HUDEP-2 (cell line): Measurements from ENCODE around the gene NOTUM.

ENCODE experiments used
- DNase-seq, 76 experiments: peaks; one replicate each; lab custom pipeline; 2025; ENCODE audit not compliant: unreplicated experiment in 76 of 76; lab: John Stamatoyannopoulos, UW

The NOTUM gene

GRCh38 chr17:81961087-81961511, at the start of gene NOTUM:
NOTUM (minus strand) TSS chr17:81961187; CDS start chr17:81960909, 278 bp downstream.
- DNase-seq = peak in 18 of 76 experiments; percentile 8 to 29 (median 17)

DNA sequence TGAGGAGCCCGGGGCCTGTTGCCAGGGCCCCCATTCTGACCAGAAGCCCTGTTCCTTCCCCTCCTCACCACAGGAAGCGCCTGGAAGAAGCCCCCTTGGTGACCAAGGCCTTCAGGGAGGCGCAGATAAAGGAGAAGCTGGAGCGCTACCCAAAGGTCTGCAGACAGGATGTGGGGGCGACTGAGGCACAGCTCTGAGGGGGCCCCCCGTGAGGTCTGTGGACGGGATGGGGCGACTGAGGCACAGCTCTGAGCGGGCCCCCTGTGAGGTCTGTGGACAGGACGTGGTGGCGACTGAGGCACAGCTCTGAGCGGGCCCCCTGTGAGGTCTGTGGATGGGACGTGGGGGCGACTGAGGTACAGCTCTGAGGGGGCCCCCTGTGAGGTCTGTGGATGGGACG, 48.4 kb upstream of the NOTUM start:
- no peak for DNase-seq

DNA sequence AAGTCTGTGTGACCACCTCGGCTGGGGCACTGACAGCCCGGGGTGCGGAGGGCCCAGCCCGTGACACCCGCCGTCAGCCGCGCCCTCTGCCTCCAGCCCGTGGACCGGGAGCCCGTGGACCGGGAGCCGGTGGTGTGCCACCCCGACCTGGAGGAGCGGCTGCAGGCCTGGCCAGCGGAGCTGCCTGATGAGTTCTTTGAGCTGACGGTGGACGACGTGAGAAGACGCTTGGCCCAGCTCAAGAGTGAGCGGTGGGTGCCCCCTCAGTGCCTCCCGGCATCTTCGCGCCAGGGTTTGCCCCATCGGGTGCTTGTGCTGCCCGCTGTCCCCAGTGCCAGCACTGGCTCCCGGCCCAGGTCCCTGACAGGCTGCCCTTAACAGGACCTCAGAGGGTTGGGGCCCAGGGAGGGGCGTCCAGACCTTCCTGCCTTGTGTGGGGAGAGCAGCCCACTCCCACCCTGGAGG, 48.0 kb upstream of the NOTUM start:
- DNase-seq = no peak

- DNase-seq = no peak
These were observed 47.4 kb upstream of the NOTUM start for GRCh38 chr17:82008258-82008940.

GRCh38 chr17:82007495-82008257, 46.7 kb upstream of the NOTUM start:
- no peak for DNase-seq

GRCh38 chr17:82007228-82007494, 46.2 kb upstream of the NOTUM start:
- no peak for DNase-seq

- DNase-seq = no peak
These were observed 45.7 kb upstream of the NOTUM start for GRCh38 chr17:82006468-82007227.

- no peak for DNase-seq
These were observed 44.8 kb upstream of the NOTUM start for GRCh38 chr17:82005701-82006348.

GRCh38 chr17:82004517-82005455, 43.8 kb upstream of the NOTUM start:
- DNase-seq = no peak

- no peak for DNase-seq
These were observed 42.7 kb upstream of the NOTUM start for GRCh38 chr17:82003411-82004381.

DNA sequence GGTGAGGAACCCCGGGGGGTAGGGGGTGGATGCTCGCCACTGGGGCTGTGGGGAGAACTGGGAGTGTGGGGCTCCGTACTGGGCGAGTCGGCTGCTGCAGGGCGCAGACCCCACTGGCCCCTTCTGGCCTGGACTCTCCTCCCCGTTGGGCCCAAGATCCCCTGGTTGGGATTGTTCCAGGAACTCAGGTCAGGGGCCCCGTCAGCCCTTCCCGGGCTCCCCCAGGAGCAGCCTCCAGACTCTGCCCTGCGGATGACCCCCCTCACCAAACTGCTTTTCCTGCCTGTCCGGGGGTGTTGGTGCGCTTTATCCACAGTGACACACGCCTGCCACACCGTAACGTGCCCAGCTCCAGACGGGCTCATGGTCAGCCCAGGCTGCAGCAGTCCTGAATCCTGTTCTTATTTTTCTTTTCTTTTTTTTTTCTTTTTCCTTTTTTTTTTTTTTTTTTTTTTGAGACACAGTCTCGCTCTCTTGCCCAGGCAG, 40.6 kb upstream of the NOTUM start:
- DNase-seq = no peak

DNA sequence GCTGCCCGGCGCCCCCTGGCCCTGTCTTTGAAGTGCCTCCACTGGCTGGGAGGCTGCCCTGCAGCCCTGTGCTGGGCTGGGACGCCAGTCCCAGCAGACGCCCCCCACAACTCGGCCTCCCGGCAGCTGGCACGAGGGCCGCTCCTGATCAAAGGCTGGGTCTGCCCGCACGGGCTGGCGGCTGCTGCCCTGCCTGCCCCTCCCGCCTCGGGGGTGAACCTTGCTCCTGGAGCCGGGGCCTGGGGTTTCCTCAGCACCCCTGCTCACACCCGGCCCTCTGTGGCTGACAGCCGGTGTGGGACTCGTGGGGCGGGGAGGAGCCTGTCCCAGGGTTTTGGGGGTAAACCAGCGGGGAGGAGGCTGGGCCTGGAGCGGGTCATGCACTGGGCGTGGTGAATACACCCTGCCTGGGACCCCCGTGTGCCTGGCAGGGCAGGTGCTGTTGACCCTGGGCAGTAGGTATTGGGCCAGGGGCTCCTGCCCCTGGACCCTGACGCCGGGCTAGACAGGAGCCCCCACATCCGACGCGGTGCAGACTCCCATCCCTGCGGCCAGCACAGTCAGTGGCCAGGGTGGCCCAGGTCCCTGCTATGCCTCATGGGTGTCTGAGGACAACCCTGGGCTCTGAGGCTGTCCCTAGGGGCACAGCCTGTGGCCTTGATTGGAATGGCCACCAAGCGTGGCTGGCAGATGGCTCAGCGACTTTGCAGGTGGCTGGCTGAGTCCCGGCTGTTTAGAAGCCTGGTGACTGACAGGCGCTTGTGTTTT, 40.0 kb upstream of the NOTUM start:
- DNase-seq = no peak

DNA sequence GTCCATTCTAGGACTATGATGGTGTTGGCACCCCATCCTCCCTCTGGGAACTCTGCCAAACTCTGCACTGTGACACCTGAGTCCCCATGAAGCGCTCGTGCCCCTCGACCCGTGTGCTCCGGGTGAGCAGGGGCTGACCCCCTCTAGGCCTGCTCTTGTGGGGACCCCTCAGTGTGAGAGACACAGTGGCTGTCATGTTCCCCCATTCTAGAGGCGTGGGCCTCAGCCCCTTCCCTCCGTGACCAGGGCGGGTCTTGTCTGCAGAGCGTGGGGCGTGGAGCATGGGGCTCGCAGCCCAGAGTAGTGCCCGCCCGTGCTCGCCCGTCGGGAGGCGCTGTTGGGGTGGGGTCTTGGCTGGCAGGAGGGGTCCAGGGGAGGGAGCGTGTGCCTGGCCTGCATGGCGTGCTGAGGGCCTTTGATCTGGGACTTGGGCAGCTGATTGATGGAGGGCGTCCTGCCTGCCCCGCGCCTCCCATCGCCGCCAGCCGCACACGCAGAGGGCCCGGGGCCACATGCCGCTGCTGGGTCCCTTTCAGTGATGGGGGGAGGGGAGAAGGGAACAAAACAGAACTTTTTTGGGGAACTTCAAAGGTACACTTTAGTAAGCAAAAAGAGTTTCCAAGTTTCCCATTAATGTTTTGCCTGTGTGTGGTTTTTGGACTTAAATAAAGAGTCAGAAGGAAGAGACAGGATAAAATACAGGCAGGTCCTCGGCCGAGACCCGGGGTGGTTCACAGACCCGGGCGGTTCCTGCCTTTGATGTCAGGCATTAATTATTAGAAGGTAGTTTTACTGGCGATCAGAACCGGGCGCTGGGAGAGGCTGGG, 39.2 kb upstream of the NOTUM start:
- no peak for DNase-seq

- DNase-seq = no peak
These were observed 38.6 kb upstream of the NOTUM start for GRCh38 chr17:81999587-81999975.

DNA sequence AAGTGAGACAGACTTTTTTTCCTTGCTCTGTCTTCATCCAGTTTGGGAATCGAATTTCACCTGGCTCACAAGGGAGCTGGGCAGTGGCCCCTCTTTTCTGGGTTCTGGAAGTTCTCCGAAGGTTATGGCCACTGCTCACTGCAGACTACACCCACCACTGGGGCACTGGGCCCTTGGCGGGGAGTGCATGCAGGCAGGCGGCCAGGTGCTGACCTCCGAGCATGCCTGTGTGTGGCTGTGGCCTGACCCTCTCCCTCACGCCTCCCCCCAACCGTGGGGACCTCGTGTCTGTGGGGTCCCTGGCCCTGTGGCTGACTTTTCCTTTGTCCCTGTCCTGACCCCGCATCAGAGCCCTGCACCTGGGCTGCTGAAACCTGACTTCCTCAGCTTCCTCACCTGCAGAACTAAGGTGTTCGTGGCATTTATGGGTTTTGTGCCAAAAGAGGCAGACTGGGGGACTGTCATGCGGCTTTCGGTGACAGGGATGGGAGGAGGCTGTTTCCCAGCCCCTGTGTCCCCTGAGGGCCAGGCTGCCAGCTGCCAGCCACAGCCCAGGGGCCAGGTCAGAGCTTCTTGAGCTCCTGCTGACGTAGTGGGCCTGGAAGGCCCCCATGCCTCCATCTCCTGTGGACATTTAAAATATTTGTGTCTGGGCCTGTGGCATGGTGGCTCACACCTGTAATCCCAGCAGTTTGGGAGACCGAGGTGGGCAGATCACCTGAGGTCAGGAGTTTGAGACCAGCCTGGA, 37.9 kb upstream of the NOTUM start:
- no peak for DNase-seq

DNA sequence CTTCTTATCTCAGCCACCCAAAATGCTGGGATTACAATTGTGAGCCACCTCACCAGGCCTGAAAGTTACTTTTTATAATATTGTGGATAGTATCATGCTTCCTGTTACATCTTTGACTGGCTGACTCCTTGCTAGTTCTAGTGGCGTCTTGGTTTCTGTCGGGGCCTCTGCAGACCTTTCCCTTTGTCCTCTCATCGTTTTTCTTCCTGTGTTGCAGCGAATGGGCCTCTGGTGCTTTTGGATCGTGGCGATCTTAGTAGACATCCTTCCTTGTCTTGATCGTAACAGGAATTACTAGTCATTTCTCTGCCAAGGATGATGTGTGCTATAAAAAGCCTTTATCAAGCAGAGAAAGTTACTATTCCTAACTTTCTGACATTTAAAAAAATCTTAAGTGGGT, 37.2 kb upstream of the NOTUM start:
- DNase-seq = no peak
